IPS-11a (cell line): ENCODE data around the gene OR2T6.
"Not testable (repeated sequence)": the region's sequence is repeated elsewhere in the genome, so short reads cannot be mapped to it uniquely, and the experiment has no call there.

Experiments
- H3K4me3 ChIP-seq: one replicate; pipeline ENCODE4 v1.5.1; 2013; ENCODE audit warnings: low read depth, low read length, control low read depth

Gene OR2T6

DNA sequence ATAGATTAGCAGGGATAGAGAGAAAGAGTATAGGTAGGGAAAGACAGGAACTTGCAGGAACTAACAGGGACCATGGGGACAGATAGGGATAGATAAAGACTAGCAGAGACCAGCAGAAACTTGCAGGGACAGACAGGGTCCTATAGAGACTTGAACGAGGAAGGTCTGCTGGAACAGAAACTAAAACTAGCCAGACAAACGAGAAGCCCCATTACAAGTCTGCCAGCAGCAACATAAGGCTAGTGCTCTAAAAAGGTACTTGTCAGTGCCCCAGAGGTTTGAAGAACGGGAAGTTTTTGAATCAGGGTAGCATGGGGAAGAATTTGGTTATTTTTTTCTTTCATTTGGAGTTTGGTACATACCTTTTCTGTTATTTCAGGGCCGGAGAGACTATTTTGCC is 56.7 kb downstream of the OR2T6 start:
- H3K4me3 ChIP-seq, result not testable (repeated sequence)

DNA sequence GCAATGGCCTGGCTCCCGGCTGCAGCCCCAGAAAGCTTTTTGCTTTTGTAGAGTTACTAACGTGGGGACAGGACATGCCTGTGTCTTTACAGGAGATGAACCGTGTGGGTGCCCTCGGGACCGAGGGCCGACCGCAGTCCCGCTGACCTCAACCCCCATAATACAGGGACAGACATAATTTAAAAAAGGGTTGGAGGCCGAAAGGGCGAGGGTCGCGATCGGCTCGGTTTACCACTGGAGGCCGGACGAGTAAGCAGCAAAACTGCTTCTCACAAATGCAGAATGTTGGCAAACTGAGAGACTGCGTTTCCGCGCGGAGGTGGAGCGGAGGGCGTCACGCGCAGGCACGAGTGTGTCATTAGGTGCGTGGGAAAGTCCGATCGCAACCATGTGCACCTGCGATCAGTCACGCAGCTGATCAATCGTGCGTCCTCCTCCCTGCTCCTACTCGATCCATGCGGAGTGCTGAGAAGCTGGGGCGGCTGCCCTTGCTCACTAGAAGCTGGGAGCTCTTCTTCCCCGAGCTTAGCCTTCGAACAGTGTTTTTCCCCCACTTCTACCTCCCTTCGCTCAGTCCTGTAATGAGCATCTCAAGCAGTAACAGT is 58.4 kb downstream of the OR2T6 start:
- not testable (repeated sequence) for H3K4me3 ChIP-seq

DNA sequence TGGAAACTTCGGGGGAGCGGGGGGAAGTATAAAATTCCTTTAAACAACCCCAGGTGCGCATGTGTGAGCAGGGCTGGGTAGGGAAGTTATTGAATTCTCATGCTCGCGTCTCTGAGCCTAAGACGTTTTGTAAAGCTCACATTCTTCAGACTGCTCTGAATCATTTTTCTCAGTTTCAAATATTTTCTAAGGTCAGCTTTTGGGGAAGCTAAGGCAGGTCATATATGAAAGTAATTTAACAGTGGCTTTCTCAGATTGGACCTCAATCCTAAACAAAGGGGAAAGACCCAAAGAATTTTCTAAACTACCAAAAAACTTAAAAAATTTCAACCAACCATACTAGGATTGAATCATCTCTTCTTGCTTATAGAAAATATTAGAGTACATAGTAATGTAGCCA is 59.4 kb downstream of the OR2T6 start:
- H3K4me3 ChIP-seq, result not testable (repeated sequence)

DNA sequence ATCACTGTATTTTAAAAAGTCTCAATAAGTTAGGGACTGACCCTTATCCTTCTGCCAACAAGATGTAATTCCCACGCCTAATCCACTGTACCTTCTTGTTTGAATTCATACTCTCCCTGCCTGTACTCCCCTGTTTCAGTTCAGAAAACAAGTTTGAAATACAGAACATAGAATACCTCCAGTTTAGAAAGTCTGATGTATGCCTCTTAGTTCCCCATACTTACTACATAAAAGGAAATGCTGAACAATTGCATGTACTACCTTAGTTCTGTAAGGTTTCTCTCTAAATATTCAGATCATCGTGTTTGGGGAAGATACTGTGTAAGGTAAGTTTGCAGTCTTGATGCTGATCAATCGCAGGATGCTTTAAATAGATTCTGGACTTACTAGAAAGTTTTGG is 60.8 kb downstream of the OR2T6 start:
- H3K4me3 ChIP-seq, result not testable (repeated sequence)

DNA sequence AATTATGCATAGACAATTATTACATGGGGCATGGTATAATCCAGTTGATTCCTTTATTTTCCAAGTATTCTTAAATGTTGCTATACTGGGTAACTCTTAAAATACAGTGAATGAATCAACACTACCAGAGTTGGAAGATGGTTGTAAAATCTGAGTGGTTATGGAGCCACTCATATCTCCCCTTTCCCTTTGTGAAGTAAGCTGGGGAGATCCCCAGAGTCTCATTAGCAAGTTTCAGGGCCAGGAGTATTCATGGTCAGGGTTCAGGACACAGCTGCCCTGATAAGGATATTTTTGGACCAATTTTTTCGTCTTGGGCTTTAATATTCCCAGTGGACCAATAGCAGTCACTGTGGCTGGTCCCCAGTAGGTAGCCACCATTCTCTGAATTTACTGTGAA is 63.1 kb downstream of the OR2T6 start:
- H3K4me3 ChIP-seq, result not testable (repeated sequence)

DNA sequence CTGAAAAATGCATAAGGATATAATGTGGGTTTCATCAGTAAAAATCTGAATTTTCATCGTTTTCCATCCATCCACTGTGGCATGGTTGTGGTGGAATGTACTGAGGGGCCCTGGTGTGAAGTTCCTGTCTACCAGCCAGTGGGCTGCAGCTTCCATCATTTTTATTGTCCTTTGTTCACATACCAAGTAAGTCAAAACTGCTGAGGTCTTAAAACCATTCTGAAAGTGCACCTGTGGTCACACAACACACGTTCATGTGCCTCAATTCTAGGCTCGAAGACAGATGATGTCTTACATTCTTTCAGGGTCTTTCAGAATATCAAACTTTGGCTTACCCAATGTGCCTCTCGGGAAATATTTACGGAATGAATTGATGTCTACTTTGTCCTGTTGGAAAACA is 63.7 kb downstream of the OR2T6 start:
- not testable (repeated sequence) for H3K4me3 ChIP-seq
